Measurements from ENCODE around the gene RASGRP1. TPM values are rescaled to one million over a fixed set of nuclear protein-coding genes. Genes with fewer than 3 reads are reported as not detected.

The RASGRP1 gene
- total and polyA plus RNA-seq, 8 donors = 0.60 to 4.7 (median 1.5) TPM

DNA sequence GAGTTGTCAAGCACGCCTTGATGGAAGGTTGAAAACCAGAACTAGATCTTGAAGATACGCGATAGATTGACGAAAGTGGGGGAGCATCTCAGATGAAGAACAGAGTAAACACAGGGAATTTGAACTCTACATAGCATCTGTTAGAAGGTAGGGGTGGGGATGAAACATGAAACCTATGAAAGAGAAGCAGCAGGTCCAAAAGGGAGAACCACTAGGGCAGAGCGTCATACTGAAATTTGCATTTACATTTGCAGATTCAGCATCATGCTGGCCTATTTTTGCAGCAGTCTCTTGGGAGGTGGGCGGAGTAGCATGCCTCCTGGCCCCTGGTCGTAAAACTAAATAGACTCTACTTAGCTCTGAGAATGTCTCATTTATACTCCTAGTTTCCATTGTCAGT, 46.1 kb upstream of the RASGRP1 start:
- DNase-seq = no peak
- H3K4me1 ChIP-seq = no peaks in the 10 kb centered on the region
- H3K4me3 ChIP-seq = no peak overlapping the region
- ATAC-seq = no peak
- FAIRE-seq = no peak
- H3K36me3 ChIP-seq = no peaks in the 10 kb centered on the region
- TF ChIP-seq, protein P1, sequence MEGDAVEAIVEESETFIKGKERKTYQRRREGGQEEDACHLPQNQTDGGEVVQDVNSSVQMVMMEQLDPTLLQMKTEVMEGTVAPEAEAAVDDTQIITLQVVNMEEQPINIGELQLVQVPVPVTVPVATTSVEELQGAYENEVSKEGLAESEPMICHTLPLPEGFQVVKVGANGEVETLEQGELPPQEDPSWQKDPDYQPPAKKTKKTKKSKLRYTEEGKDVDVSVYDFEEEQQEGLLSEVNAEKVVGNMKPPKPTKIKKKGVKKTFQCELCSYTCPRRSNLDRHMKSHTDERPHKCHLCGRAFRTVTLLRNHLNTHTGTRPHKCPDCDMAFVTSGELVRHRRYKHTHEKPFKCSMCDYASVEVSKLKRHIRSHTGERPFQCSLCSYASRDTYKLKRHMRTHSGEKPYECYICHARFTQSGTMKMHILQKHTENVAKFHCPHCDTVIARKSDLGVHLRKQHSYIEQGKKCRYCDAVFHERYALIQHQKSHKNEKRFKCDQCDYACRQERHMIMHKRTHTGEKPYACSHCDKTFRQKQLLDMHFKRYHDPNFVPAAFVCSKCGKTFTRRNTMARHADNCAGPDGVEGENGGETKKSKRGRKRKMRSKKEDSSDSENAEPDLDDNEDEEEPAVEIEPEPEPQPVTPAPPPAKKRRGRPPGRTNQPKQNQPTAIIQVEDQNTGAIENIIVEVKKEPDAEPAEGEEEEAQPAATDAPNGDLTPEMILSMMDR (IDR thresholded peaks at IDR 0.05) = no peak
- no peaks in the 10 kb centered on the region for H3K27me3 ChIP-seq
- H3K27ac ChIP-seq = no peak overlapping the region
- 81 to 86% methylated on average over 7 of the region's 7 CpGs for WGBS, 2 donors
- H3K9me3 ChIP-seq = no peaks in the 10 kb centered on the region
- intact Hi-C loops (cut with DNase I) = no loop called here

DNA sequence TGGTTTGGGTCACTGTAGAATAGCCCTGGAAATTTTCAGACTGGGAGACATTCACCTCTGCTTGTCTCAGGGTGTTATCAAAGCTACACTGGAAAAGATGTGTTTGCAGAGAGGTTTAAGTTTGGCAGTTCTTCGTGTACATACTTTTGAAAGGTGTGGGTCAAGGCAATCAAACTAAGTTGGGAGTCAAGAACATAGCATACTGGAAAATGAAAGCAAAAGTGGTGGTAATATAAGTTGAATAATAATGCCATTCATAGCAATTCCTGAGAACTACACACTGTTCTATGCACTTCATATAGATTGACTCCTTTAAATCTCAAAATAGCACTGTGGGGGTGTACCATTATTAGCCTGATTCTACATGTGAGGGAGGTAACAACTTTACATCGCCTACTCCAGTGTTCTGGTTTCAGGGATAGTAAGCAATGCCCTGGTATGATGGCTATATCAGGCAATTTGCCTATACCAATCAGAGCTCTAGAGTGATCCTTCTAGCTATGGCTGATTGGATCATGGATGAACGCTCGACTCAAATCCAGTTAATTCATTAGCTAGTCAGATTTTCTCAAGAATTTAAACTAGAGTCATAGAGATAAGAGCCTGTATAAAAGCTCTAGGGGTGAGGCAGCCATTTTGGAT, 44.6 kb upstream of the RASGRP1 start:
- Histone ChIP-seq H3K9me3 (no peaks in the 10 kb centered on the region), H3K27me3 (no peaks in the 10 kb centered on the region), H3K4me1 (no peaks in the 10 kb centered on the region), H3K4me3 (no peak overlapping the region), H3K36me3 (no peaks in the 10 kb centered on the region), H3K27ac (no peak overlapping the region)
- FAIRE-seq (no peak), ATAC-seq (no peak), DNase-seq (no peak)
- 64 to 76% methylated on average over 4 of the region's 4 CpGs for WGBS, 2 donors
- intact Hi-C loops (cut with DNase I) = no loop called here
- TF ChIP-seq, protein P1 (IDR thresholded peaks at IDR 0.05) = no peak

DNA sequence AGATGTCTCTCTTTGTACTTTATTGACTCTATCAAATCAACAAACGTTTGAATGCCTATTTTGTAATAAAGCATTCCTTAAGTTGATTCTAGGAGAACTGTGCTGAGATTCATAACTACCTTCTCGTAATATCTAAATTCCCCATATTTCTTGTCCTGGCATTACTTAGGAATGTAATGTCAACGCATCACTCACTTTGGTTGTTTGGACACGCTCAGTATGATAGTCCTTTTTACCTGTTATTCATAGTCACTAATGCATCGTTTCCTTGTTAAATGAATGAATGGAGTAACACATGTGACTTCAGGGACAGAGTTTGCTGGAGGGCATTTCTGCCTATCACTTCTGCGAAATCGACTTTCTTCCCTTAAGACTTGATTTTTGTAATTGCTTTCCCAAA, 44.1 kb upstream of the RASGRP1 start:
- no peak overlapping the region for H3K27ac ChIP-seq
- DNase-seq (no peak), FAIRE-seq (no peak), ATAC-seq (no peak)
- H3K36me3 ChIP-seq = no peaks in the 10 kb centered on the region
- H3K9me3 ChIP-seq = no peaks in the 10 kb centered on the region
- TF ChIP-seq, protein P1 (IDR thresholded peaks at IDR 0.05) = no peak
- intact Hi-C loops (cut with DNase I) = no loop called here
- H3K27me3 ChIP-seq = no peaks in the 10 kb centered on the region
- H3K4me3 ChIP-seq = no peak overlapping the region
- WGBS, 2 donors = 65 to 80% methylated on average over 7 of the region's 7 CpGs
- H3K4me1 ChIP-seq = no peaks in the 10 kb centered on the region

DNA sequence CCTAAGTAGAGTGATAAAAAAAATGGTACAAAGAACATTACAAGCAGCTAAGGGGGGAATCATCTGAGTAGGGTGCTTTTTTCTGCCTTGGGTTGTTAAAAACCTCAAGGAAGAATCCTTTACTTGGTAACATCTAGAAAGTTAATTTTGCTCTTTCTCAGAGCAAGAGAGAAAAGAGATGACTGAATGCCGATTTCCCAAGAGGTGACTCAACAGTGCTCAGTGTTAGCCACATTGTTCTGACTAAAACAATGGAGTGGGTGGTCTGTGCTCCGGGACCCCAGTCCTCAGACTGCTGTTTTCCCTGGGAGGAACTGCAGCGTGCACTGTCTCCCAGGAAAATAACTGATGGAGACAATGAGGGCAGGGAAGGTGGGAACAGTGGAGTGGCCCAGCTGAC, 41.1 kb upstream of the RASGRP1 start:
- Histone ChIP-seq H3K9me3 (no peaks in the 10 kb centered on the region), H3K4me1 (no peaks in the 10 kb centered on the region), H3K27ac (no peak overlapping the region), H3K4me3 (no peak overlapping the region), H3K36me3 (no peaks in the 10 kb centered on the region), H3K27me3 (no peaks in the 10 kb centered on the region)
- DNase-seq (no peak), ATAC-seq (no peak), FAIRE-seq (no peak)
- WGBS, 2 donors = 54 to 60% methylated on average over 3 of the region's 3 CpGs
- intact Hi-C loops (cut with DNase I) = no loop called here
- TF ChIP-seq, protein P1 (IDR thresholded peaks at IDR 0.05) = no peak

DNA sequence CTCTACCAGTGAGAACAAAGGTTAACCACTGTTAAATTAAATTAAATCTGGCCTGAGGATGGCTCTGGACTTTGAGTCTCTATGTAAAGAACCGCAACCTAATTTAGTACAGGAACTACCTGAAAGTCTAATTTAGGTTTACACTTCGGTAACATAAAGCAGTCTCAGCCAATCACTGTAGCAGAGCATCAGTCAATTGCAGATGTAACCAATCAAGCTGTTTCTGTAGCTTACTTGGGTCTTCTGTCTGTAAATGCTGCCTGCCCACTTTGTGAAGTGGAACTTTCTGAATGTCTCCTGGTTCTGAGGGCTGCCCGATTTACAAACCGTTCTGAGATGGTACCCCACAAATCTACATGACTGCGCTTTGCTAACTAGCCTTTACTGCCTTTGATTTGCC, 39.1 kb upstream of the RASGRP1 start:
- H3K36me3 ChIP-seq = no peaks in the 10 kb centered on the region
- FAIRE-seq (no peak), DNase-seq (no peak), ATAC-seq (no peak)
- intact Hi-C loops (cut with DNase I) = no loop called here
- no peaks in the 10 kb centered on the region for H3K27me3 ChIP-seq
- H3K9me3 ChIP-seq = no peaks in the 10 kb centered on the region
- no peak overlapping the region for H3K27ac ChIP-seq
- no peaks in the 10 kb centered on the region for H3K4me1 ChIP-seq
- 89 to 95% methylated on average over 5 of the region's 5 CpGs for WGBS, 2 donors
- TF ChIP-seq, protein P1 (IDR thresholded peaks at IDR 0.05) = no peak
- no peak overlapping the region for H3K4me3 ChIP-seq
